Adipose tissue (tissue), 3 donors: ENCODE measurements around the gene TEP1. TPM values are rescaled to one million over a fixed set of nuclear protein-coding genes. Genes with fewer than 3 reads are reported as not detected.
"Not testable (repeated sequence)": the region's sequence is repeated elsewhere in the genome, so short reads cannot be mapped to it uniquely, and the experiment has no call there.

Experiments
- H3K27ac ChIP-seq: one replicate; pipeline ENCODE4 v1.5.1; 2013; ENCODE audit warnings: low read depth, low read length
- WGBS, 3 donors: extraction: QIAGEN DNeasy Blood & Tissue Kit; methylation state at CpG; one replicate each; pipeline ENCODE4 v1.1.7; 2013; 5-methylcytosine and 5-hydroxymethylcytosine counted together
- polyA plus RNA-seq, 3 donors: library from polyadenylated mRNA; stranded (reverse); fragments of 200-250 nt; gene quantifications; one replicate each; pipeline ENCODE4 v1.2.3, GENCODE V29; 2013
- donor health status: healthy with polysubstance abuse.
- donor health status: Bipolar disorder and iron deficiency.
- donor health status: healthy.

Gene TEP1
- 10 to 100 TPM in 2 of 3 donors, 1 to 10 TPM in 1; 5.4 to 16.2 (median 14.6) TPM for polyA plus RNA-seq

- 0% methylated on average over 41 to 43 of the region's 43 CpGs for WGBS, 3 donors
- H3K27ac ChIP-seq, result no peak within 1 kb of the TSS
Observed at GRCh38 chr14:20412876-20413743, at the start of gene TEP1. Gene TEP1, minus strand, starts transcription at chr14:20413501. Its CDS starts 5,062 bp downstream, at chr14:20408439.

GRCh38 chr14:20461225-20462141 is 48.2 kb upstream of the TEP1 start, which contains the start of gene PIP4P1:
Gene PIP4P1, minus strand, starts transcription at chr14:20461434. Its CDS starts 109 bp downstream, at chr14:20461325.
- peak within 1 kb of the TSS; percentile 62 for H3K27ac ChIP-seq
- 0 to 1% (median 1%) methylated on average over 47 to 67 of the region's 67 CpGs for WGBS, 3 donors

DNA sequence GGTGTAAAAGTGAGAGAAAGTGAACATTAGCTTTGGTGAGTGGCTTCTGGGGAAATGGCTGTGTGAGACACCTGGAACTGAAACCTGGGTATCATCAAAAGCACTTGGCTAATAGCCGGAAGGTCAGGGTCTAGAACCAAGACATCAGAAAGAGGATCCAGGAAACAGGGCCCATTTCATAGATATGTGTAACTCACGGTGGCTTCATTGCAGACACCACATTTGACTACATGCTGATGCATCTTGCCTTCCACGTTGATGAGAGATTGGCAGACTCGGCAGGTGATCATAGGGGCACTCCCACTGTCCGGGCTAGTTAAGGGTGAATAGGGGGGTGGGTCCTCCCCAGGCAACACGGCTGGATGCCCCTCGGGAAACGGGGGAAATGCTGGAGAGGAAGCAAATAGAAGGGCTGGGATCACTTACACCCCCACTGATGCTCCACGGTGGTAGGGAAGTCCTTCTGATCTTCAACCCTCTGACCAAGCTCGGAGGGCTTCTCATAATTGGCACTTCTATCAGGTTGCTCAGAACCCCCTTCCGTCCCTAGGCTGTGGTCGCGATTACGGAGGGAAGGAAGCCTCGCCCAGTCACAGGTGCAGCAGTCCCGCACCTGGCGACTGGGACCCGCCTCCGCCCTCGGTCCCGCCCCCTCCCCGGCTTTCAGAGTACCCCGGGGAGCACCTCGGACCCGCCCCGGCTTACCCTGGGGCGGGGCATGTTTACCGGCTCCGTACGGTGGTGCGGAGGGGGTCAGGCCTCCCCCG is 47.3 kb upstream of the TEP1 start:
- H3K27ac ChIP-seq, result peak overlapping the region; percentile 62
- WGBS, 3 donors, result 5 to 6% (median 5%) methylated on average over 24 to 32 of the region's 32 CpGs

DNA sequence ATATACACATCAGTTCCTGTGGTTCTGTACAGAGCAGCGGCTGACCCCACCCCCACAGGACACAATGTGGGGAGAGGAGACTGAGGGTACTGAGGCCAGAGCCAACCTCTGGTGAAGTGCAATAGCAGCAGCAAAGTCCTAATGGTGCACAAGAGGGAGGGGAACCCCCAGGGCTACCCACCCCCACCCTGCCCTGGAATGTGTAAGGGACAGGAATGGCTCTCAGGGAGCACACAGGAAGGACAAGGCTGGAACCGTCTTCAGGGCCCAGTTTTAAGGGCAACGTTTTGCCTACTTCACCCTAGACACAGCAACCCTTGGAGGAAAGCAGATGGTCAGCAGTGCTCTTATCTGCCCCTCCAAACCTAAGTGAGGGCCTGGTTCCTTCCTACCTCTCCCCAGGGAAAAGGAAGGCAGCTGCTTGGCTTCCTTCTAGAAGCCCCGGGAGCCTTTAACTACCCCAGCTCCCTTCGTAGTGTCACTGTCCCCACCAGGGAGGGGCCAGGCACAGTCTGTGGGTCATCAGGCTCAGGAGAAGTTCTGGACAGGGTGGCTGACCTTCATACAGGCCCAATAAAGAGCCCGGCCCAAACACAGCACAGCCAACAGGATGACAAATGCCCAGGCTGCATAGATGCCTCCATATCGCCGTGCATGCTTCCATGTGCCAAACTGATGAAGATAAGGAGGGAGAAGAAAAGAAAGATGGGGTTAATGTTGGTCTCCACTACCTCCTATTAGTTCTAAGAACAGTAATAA is 44.9 kb upstream of the TEP1 start:
- no peak overlapping the region for H3K27ac ChIP-seq
- WGBS, 3 donors, result 49 to 58% (median 56%) methylated on average over 8 of the region's 8 CpGs

- 49 to 81% (median 49%) methylated on average over 13 of the region's 13 CpGs for WGBS, 3 donors
- H3K27ac ChIP-seq, result no peak overlapping the region
Observed at GRCh38 chr14:20456971-20457370, 43.7 kb upstream of the TEP1 start.

GRCh38 chr14:20455355-20456300 is 42.3 kb upstream of the TEP1 start:
- 1% methylated on average over 39 of the region's 39 CpGs for WGBS, 3 donors
- H3K27ac ChIP-seq, result peak overlapping the region; percentile 87

DNA sequence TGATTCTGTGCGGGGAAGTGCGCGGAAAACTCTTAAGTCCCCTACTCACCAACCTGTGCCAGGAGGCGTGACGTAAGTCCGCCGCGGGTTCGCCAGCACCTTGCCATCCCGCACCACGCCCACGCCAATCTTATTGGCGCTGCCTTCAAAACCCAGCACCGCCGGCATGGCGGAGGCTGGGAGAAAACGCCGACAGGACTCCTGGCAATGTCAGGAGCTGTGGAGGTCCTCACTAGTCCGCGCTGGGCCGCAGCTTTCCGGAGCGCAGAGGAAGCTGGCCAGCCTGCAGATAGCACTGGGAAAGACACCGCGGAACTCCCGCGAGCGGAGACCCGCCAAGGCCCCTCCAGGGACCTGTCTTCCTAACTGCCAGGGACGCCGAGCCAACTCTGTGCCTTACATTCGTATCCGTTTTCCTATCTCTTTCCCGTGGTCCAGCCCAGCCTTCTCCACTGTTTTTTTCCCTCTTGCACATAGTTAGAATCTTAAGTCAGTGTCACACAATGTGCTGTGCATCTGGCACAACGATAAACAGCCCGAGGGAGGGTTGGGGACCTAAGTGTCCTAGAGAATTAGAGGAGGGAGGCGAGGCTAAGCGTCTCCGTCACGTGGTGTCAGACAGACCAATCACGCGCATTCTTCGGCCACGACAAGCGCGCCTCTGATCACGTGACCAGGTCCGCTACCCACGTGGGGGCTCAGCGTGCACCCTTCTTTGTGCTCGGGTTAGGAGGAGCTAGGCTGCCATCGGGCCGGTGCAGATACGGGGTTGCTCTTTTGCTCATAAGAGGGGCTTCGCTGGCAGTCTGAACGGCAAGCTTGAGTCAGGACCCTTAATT is 41.4 kb upstream of the TEP1 start, which contains the start of the genes APEX1 and OSGEP:
TSS of gene APEX1 (plus strand) at position 711 of the 839 bp plus-strand sequence. CDS start 420 bp downstream, outside the sequence.
TSS of gene OSGEP (minus strand) at position 297 of the 839 bp plus-strand sequence. CDS start at position 168, 129 bp downstream.
- H3K27ac ChIP-seq, result peak within 1 kb of the TSS; percentile 87
- 0% methylated on average over 56 of the region's 56 CpGs for WGBS, 3 donors

GRCh38 chr14:20452831-20453230 is 39.5 kb upstream of the TEP1 start:
- WGBS, 3 donors, result 91 to 93% (median 93%) methylated on average over 8 of the region's 8 CpGs
- H3K27ac ChIP-seq, result not testable (repeated sequence)

DNA sequence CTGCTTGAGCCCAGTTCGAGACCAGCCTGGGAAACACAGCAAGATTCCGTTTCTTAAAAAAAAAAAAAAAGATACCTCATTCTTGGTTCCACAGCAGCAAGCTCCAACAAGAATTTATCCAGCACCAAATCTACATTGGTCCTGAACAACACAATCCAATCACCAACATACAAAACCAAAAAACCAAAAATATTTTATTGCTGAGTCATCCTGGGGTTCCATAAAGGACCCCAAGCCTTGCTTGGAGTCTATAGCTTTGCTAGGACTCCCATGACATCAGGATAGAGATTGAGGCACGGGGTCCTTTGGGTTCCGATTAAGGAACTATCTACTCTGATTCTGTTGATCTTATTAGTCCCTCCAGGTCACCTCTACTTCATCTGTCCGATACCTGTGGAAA is 33.6 kb upstream of the TEP1 start:
- no peak overlapping the region for H3K27ac ChIP-seq
- 96 to 98% (median 98%) methylated on average over 5 of the region's 5 CpGs for WGBS, 3 donors

GRCh38 chr14:20443650-20444049 is 30.3 kb upstream of the TEP1 start:
- WGBS, 3 donors, result 83 to 99% (median 97%) methylated on average over 2 of the region's 4 CpGs
- not testable (repeated sequence) for H3K27ac ChIP-seq

- WGBS, 3 donors, result 73 to 91% (median 74%) methylated on average over 2 of the region's 2 CpGs
- no peak overlapping the region for H3K27ac ChIP-seq
Observed at GRCh38 chr14:20441461-20441860, 28.2 kb upstream of the TEP1 start.

GRCh38 chr14:20440882-20441281 is 27.6 kb upstream of the TEP1 start:
- 53 to 75% (median 69%) methylated on average over 5 of the region's 5 CpGs for WGBS, 3 donors
- no peak overlapping the region for H3K27ac ChIP-seq

GRCh38 chr14:20440465-20440864 is 27.2 kb upstream of the TEP1 start:
- 75 to 85% (median 78%) methylated on average over 5 of the region's 5 CpGs for WGBS, 3 donors

GRCh38 chr14:20438664-20439063 is 25.4 kb upstream of the TEP1 start:
- WGBS, 3 donors, result 84 to 89% (median 85%) methylated on average over 7 of the region's 7 CpGs
- H3K27ac ChIP-seq, result no peak overlapping the region

More at GRCh38 chr14:20440465-20440864, 27.2 kb upstream of the TEP1 start:
- H3K27ac ChIP-seq, result no peak overlapping the region

DNA sequence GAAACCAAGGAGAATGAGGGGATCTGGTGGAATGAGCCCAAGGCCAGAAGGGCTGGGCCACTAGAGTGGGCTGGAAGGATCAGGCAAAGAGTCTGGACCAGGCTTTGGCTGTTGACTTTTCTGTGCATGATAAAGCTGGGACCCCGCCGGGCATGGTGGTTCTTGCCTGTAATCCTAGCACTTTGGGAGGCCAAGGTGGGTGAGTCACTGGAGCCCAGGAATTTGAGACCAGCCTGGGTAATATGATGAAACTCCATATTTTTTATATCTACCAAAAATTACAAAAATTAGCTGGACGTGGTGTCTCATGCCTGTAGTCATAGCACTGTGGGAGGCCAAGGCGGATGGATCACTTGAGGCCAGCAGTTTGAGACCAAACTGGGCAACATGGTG is 23.1 kb upstream of the TEP1 start:
- WGBS, 3 donors, result 87 to 90% (median 90%) methylated on average over 4 of the region's 4 CpGs
- no peak overlapping the region for H3K27ac ChIP-seq
